DND-41 (cell line): Measurements from ENCODE around the gene FREM1.

ENCODE experiments used
- ATAC-seq: fragments of 200-7000 bp; cut with Tn5 transposase; 3 replicates; pipeline ENCODE4 v1.9.1; 2021; ENCODE audit warnings: low read depth; ENCODE audit not compliant: insufficient read depth
- DNase-seq: peaks from one replicate; pipeline ENCODE4 v3.0.0-alpha.2; 2020
- H2AFZ ChIP-seq: 2 replicates; pipeline ENCODE4 v1.6.0; 2012; ENCODE audit warnings: low read depth, low read length
- H3K27ac ChIP-seq: 2 replicates; pipeline ENCODE4 v1.5.1; 2012; ENCODE audit warnings: low read length, inconsistent platforms
- H3K27me3 ChIP-seq: fragments of 200-600 bp; sonication (generic); 2 replicates; pipeline ENCODE4 v1.6.0; 2012; ENCODE audit warnings: low read length, mild to moderate bottlenecking, inconsistent platforms; ENCODE audit not compliant: insufficient read depth, poor library complexity
- H3K36me3 ChIP-seq: 2 replicates; pipeline ENCODE4 v1.5.1; 2012; ENCODE audit warnings: low read length, inconsistent platforms; ENCODE audit not compliant: insufficient read depth
- H3K4me1 ChIP-seq: 2 replicates; pipeline ENCODE4 v1.5.1; 2012; ENCODE audit warnings: mild to moderate bottlenecking, low read length; ENCODE audit not compliant: insufficient read depth
- H3K4me2 ChIP-seq: 2 replicates; pipeline ENCODE4 v1.6.0; 2012; ENCODE audit warnings: mild to moderate bottlenecking, moderate library complexity, low read length, inconsistent platforms; ENCODE audit not compliant: insufficient read depth
- H3K4me3 ChIP-seq, 2 experiments: fragments of 200-600 bp in 1 of 2; shearing (Covaris generic) in 1 of 2; 2 replicates each; pipeline ENCODE4 v1.5.1; 2012 to 2016; ENCODE audit warnings: inconsistent platforms in 2 of 2, low read length in 2 of 2, mild to moderate bottlenecking in 2 of 2, low read depth in 1 of 2, moderate library complexity in 1 of 2
- H3K79me2 ChIP-seq: 2 replicates; pipeline ENCODE4 v1.6.0; 2012; ENCODE audit warnings: low read length, inconsistent platforms; ENCODE audit not compliant: insufficient read depth
- H3K9ac ChIP-seq: 2 replicates; pipeline ENCODE4 v1.6.0; 2012; ENCODE audit warnings: low read depth, mild to moderate bottlenecking, inconsistent platforms, low read length, moderate library complexity
- H3K9me3 ChIP-seq: 2 replicates; pipeline ENCODE4 v1.5.1; 2012; ENCODE audit warnings: low read length, moderate library complexity, mild to moderate bottlenecking, inconsistent platforms; ENCODE audit not compliant: insufficient read depth, severe bottlenecking
- H4K20me1 ChIP-seq: 2 replicates; pipeline ENCODE4 v1.6.0; 2012; ENCODE audit warnings: low read length; ENCODE audit not compliant: insufficient read depth
- CTCF ChIP-seq: IDR thresholded peaks from 2 replicates; pipeline ENCODE4 v1.5.1; 2012; ENCODE audit warnings: borderline replicate concordance, low read length, moderate library complexity, mild to moderate bottlenecking; ENCODE audit not compliant: poor library complexity, severe bottlenecking; ENCODE audit errors: extremely low read depth
- EZH2 ChIP-seq: IDR thresholded peaks from 3 replicates; pipeline ENCODE4 v1.6.1; 2012; ENCODE audit warnings: borderline replicate concordance, low read depth, mild to moderate bottlenecking, moderate library complexity, low read length, inconsistent platforms; ENCODE audit not compliant: severe bottlenecking

The FREM1 gene

GRCh38 chr9:14902561-14902960 is 7.7 kb downstream of the FREM1 start:
- DNase-seq (no peak), ATAC-seq (no peak)
- Histone ChIP-seq H3K79me2 (no peaks in the 10 kb centered on the region), H3K36me3 (no peaks in the 10 kb centered on the region), H3K27ac (no peak overlapping the region), H3K27me3 (no peaks in the 10 kb centered on the region), H3K9me3 (no peaks in the 10 kb centered on the region), H3K4me2 (no peak overlapping the region), H3K4me3 (no peak overlapping the region), H4K20me1 (no peaks in the 10 kb centered on the region), H2AFZ (no peak overlapping the region), H3K4me1 (no peaks in the 10 kb centered on the region), H3K9ac (no peak overlapping the region)
- TF ChIP-seq EZH2, result no peak
- no peak for TF ChIP-seq CTCF

- Histone ChIP-seq H3K27me3 (no peaks in the 10 kb centered on the region), H4K20me1 (no peaks in the 10 kb centered on the region), H3K4me1 (no peaks in the 10 kb centered on the region), H3K9me3 (no peaks in the 10 kb centered on the region), H3K4me2 (no peak overlapping the region), H3K9ac (no peak overlapping the region), H3K4me3 (no peak overlapping the region), H3K36me3 (no peaks in the 10 kb centered on the region), H3K27ac (no peak overlapping the region), H3K79me2 (no peaks in the 10 kb centered on the region), H2AFZ (no peak overlapping the region)
- DNase-seq, result no peak
- no peak for TF ChIP-seq EZH2
- no peak for TF ChIP-seq CTCF
- no peak for ATAC-seq
Observed at GRCh38 chr9:14899815-14900193, 10.4 kb downstream of the FREM1 start.

GRCh38 chr9:14899042-14899814 is 11.0 kb downstream of the FREM1 start:
- ATAC-seq (no peak), DNase-seq (no peak)
- Histone ChIP-seq H3K27me3 (no peaks in the 10 kb centered on the region), H4K20me1 (no peaks in the 10 kb centered on the region), H3K4me1 (no peaks in the 10 kb centered on the region), H3K27ac (no peak overlapping the region), H3K4me3 (no peak overlapping the region), H3K4me2 (no peak overlapping the region), H3K9me3 (no peaks in the 10 kb centered on the region), H3K9ac (no peak overlapping the region), H3K79me2 (no peaks in the 10 kb centered on the region), H2AFZ (no peak overlapping the region), H3K36me3 (no peaks in the 10 kb centered on the region)
- no peak for TF ChIP-seq CTCF
- no peak for TF ChIP-seq EZH2
